GM19193 (cell line): Measurements from ENCODE around the gene ELK3.

ENCODE experiments used
- POLR2A ChIP-seq: IDR thresholded peaks from 4 replicates; pipeline ENCODE4 v1.6.1; 2011; ENCODE audit not compliant: insufficient read depth, insufficient read length; ENCODE audit errors: extremely low read depth

The ELK3 gene

DNA sequence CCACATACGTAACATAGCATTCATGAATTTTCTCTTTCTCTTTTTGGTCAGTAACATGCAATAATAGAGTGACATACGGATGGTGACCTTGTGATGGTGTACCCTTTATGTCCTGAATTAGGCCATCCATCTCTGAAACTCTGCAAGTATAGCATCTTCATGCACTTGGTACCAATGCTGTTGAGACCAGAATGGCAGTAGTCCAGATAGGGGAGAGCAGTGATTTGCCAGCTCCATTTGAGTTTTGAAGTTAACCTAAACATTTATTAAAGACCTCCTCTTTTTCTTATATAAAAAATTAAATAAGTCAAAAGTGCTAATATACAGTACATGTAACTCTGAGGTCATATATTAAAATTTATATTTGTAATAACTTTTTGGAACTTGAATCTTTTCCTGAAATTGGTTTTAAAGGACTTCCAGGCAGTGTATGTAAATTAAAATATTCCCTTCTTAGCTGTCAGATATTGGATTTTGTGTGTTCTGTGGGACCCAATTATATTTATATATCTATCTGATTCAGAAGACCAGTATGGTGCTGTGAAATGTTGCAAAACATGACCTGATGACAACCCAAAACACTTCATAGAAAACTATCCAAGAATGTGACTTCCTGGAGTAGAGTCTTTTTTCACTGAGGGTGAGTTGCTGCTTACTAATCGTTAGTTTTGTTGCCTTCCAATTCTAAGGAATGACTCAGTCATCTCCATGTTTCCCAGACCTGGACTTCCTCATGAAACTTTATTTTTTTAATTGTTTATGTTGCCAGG lies 3.5 kb downstream of the ELK3 start:
- TF ChIP-seq POLR2A, result no peak

DNA sequence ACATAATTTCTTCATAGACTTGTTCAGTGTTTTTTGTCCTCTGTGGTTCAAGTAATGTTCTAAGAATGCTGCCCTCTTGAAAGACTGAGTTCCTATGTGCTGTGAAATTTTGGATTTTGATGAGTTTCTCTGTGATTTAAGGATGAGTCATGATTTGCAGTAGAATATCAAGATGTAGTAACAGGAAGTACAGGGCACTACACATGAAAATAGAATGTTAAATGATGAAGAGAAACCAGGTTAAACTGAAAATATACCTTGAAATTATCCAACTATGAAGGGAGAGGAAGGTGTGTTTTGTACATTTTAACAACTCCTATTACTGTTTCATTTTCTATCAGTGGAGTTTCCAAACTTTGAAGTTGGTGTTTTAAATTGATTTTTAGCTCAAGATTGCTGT lies 4.8 kb downstream of the ELK3 start:
- TF ChIP-seq POLR2A, result no peak

DNA sequence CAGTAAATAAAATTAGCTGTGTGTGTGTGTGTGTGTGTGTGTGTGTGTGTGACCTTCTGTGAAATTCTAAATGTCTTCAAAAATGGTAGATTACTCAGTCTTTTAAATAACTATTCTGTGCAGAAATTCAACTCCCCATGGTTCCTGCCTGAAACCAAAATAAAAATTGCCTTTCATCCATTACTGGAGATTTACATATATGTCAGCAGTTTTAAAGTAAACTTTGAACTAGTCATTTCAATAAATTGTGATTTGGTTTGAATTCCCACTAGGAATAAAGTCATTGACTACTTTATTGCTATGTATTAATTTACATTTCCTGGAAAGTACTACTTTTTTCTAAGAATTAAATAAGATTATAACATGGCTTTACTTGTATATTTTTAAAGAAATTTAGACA lies 5.3 kb downstream of the ELK3 start:
- no peak for TF ChIP-seq POLR2A

DNA sequence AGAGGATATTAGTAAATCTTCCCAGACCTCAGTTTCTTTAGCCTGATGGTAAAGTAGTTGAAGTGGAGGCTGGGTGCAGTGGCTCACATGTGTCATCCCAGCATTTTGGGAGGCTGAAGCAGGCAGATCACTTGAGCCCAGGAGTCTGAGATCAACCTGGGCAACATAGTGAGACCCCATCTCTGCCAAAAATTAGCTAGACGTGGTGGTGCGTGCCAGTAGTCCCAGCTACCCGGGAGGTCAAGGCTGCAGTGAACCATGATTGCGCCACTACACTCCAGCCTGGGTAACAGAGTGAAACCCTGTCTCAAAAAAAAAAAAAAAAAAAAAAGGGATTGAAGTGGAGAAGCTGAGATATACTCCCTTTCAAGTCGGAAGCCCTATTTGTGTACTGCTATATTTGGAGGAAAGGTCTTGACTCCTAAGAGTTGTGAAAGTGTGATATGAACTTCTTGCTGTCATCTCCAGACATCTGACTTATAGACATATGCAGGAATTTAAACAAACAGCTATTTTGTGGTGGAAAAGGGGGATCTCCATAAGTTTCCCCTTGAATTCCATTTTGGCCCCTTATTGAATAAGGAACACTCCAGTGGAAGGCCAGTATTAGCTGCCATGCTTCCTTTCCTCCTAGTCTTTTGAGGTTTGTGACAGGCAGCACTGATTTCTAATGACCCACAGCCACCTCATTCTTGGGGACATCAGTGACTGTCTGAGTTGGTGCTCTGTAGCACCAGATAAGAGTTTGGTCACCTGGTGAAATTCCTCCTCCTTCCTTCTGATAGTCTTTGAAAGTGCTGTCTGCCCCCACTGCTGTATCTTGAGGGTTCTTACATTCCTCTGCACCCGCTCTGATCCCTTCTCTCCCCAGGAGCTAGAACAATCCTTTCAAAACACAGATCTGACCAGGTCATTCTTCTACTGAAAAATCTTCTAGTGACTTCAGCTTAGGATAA lies 7.4 kb downstream of the ELK3 start:
- TF ChIP-seq POLR2A, result no peak

DNA sequence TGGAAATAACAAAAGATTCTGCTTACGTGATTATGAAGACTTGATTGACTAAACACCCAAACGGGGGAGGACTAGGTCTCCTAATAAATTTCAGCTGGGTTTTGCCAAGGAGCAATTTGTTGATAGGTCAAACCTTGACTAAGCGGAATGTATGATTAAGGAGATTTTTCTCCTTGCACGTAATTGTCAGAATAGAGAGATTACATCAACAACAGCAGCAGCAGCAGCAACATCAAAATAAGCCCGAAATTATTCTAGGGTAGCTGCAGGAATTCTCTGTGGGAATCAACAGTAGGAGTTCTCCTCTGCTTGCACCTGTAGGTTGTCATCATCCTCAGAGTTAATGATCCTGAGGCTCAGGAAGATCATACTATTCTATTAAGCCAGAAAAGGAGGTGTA lies 10.2 kb downstream of the ELK3 start:
- TF ChIP-seq POLR2A, result no peak

DNA sequence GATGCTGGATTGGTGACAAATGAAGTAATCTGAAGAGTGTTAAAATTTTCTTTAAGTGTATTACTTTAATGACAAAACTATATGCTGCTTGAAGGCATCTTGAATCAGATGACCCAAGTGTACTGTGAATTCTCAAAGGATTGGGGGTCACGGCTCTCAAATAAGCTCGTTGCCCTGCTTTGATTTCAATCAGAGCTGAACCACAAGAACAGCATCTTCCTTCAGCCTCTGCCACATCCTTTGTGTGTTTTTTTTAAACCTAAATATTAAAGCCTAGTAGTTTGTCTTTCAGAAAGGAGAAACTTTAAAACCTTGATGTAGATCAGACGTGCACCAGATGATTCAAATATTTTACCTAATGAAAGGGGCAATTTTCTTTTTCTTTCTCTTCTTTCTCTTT lies 11.7 kb downstream of the ELK3 start:
- TF ChIP-seq POLR2A, result no peak

DNA sequence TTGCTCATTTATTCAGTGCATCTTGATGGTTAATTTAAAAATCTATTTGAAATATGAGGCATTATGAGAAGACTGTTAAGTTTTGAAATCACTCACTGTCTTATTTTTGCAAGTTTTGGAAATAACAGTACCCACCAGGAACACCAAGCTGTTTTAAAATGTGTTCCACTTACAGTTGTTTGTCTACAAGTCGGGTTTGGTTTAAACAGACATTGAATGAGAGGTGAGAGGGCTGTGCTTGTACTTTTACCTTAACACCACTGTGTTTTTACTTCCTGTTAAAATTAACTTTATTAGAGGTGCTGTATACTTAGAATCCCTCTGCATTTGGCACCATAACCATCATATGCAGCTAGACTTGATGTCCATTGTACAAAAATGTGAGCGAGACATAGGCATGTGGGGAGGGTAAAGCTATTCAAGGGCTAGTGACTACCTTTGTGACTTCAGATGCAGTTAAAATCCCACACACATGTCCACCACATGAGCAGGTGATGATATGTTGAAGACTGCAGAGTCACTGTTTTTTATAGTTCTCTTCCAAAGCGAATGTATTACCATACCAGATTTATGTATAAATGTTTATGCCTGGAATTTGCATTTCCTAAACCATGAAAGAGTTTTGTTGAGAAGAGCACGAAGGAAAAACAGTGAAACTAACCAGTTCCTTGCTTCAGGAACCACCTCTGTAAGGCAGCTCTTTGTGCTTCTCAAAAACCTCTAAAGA lies 12.9 kb downstream of the ELK3 start:
- TF ChIP-seq POLR2A, result no peak

DNA sequence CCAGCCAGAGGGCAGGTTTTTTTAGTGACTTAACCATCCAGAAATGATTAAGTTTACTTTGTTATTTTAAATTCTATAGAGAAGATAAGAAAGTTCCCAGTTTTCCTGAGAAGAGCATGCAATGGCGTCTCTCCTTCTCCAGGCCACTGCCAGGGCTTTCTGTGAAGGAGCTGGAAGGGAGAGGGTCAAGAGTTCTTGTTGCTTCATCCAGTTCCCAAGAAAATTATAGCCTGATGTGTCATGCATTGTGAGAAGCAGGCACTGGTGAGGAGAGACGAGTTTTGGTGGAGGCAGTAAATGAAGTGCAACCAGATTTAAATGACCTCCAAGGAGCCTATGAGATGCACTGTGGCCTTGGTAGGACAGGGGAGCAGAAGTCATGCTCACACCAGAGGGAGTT lies 14.2 kb downstream of the ELK3 start:
- TF ChIP-seq POLR2A, result no peak

DNA sequence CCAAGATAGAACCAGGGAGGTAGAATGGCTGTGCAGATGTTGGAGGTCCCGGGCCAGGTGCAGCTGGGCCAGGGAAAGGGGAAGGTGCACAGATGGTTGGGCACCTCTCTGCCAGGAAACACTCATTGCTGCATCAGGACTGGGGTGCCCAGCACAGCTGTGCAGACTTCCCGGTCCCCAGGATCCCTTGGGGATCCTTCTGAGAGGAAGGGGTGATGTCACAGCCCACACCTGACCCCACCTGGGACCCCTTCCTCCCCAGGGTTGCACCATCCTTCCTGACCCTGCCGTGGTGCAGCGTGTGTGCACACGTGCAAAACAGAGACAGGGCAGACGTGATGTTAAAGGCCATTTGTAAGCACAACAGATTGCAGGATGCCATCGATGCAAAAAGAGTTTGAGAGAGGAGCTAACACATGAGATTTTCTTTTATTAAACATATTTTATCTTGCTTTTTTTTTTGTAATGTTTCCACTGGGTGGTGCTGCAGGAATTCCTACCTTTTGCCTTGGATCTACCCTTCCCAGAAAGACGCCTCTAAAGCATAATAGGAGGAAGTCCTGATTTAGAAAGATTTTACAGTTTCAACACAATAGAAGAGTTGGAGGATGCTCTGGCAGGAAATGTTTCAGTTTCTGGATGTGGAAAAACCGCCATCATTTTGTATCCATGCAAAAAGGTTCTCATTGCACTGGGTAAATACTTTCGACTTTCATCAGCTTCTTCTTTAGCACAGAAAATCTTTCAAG lies 14.8 kb downstream of the ELK3 start:
- TF ChIP-seq POLR2A, result no peak

DNA sequence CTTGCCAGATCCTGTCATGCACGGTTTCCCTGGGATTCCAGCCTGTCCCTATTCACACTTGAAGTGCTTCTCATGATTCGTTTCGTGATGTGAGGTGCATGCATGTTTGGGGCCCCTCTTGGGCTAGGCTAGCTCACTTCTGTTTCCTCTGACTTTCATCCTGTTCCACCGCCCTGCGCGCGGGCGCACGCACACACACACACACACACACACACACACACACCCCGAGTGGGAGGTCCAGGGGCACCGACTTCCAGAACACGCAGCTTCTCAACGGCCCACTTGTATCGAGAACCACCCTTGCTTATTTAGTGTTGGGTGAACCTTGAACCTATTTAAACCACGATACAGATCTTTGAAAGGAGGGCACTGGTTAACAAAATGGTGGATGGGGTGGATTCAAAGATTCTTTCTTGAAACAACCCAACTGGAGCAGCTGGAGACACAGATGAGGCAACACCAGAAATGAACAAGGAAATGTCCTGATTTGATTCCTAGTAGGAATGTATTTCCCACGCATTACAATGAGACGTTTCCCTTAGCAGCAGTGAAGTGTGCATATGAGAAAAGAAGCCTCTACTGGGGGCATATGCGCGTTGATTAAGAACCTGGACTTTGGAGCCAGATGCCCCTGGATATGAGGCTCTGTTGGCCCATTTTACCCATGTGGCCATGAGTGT lies 16.3 kb downstream of the ELK3 start:
- TF ChIP-seq POLR2A, result no peak

DNA sequence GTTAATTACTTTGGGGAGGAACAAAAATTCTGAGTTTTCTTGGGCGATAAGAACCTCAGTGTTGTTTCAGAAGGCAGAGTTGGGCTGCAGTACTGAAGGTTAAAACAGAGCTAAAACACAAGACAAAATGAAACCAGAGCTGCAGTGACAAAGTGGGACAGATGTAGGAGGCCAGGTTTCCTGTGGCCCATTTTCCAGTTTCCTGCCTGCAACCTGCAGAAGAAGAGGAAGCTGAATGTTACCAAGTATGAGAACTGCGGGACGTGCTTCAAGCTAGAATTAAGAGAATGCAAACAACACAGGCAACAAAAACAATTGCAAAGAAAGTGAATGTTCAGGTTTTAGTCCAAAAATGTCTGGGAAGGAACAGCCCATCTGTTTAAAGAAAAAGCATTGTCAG lies 17.8 kb downstream of the ELK3 start:
- TF ChIP-seq POLR2A, result no peak

DNA sequence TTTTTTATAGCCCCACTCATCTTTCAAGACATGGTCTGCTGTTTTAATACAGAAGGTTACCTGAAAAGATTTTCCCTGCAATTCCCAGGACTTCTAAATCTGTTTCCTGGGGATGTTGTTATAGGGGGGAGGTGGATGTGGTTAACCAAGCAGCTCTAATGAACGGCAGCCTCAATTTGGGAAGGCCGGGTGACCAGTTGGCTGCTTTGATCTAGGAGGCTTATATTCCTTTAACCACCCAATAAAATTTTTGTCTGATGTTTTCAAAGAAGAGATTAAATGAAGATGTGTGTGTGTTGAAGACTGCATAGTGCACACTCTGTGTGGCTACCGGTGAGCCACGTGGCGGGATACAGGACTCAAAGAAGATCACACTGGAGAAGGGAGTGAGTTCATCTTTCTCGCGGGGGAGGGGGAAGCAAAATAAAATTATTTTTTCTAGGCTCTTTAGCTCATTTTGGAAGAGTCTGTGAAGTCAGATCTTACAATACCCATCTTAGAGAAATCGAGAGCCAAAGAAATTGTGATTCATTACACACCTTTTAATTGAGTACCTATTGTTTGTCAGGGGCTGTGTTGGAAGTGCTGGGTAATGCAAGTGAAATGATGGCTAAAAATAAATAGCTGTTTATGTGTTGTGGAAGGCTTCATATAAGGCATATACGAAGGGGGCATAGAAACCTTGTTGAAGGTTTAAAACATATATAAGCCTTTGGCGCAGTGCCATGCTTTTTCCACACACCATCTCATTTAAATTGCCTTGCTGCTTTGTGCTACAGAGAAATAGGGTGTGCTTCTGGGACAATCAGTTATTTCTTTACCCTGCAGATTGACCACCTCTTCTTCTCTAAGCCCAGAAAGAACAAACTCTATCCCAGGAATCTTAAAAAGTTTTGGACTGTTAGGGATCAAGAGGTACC lies 18.5 kb downstream of the ELK3 start:
- no peak for TF ChIP-seq POLR2A

DNA sequence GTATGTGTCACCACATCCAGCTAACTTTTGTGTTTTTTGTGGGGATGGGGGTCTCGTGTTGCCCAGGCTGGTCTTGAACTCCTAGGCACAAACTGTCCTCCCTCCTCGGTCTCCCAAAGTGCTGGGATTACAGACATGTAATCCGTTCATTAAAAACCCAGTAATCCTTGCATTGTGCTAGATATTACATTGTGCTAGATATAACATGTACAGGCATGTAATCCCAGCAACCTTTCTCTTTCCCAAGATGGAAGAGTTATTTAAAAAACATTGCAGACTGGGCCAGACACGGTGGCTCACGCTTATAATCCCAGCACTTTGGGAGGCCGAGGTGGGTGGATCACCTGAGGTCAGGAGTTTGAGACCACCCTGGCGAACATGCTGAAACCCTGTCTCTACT lies 19.7 kb downstream of the ELK3 start:
- no peak for TF ChIP-seq POLR2A

DNA sequence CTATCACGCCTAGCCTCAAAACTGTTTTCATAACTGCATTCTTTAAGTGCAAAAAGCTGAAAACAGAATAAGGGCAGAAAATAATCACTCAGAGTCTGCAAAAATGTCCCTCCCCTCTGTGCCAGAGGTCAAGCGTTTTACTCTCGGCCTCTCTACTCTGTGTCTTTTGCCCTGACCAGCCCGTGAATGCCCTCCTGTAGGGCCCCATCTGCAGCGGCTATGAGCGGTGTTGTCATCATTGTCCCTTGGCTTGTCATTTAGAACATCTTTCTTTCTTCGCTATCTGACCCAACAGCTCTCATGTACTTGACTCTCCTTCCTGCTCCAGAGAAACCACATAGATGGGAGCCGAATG lies 21.7 kb downstream of the ELK3 start:
- no peak for TF ChIP-seq POLR2A
